H1 (cell line): ENCODE results near the gene SLC22A6.

Experiments used
- GABPA ChIP-seq: IDR thresholded peaks from 2 replicates; pipeline ENCODE4 v1.6.1; 2011; ENCODE audit warnings: mild to moderate bottlenecking, low read length, moderate library complexity, borderline replicate concordance; ENCODE audit not compliant: insufficient read depth
- YY1 ChIP-seq: IDR thresholded peaks from 2 replicates; pipeline ENCODE4 v1.6.1; 2011; ENCODE audit warnings: low read depth, mild to moderate bottlenecking, low read length

DNA sequence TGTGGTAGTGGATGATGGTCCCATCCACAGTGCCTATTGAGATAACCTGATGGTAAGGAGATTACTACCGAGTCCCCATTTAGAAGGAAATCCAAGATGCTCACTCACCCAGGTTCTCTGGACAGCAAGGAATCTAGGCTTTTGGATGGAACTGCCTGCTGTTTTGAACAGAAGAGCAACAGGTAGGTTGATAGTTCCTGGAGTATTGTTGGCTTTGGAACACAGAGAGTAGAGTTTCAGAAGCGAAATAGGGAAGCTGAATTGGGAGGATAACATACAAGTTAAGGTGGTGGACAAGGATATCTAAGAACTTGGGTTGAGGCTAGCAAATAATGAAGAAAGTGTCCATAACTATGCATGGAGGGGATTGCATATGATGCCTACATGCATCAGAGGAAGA, 27.6 kb downstream of the SLC22A6 start:
- no peak for TF ChIP-seq YY1
- no peak for TF ChIP-seq GABPA
